GM19351 (cell line): ENCODE results near the gene TCP10L.
"Not testable (repeated sequence)": the region's sequence is repeated elsewhere in the genome, so short reads cannot be mapped to it uniquely, and the experiment has no call there.

ENCODE experiments used
- ATAC-seq: cut with Tn5 transposase; IDR thresholded peaks from one replicate; pipeline ENCODE4 v1.9.1; 2021; ENCODE audit warnings: mild to moderate bottlenecking, moderate library complexity; ENCODE audit not compliant: unreplicated experiment

The TCP10L gene

GRCh38 chr21:32558106-32558505 is 27.2 kb downstream of the TCP10L start:
- ATAC-seq: no peak

GRCh38 chr21:32554832-32555638 is 30.3 kb downstream of the TCP10L start:
- no peak for ATAC-seq

GRCh38 chr21:32549886-32550285 is 35.4 kb downstream of the TCP10L start:
- ATAC-seq: no peak

GRCh38 chr21:32549440-32549839 is 35.9 kb downstream of the TCP10L start:
- ATAC-seq: no peak

- ATAC-seq: no peak
These were observed 36.3 kb downstream of the TCP10L start for GRCh38 chr21:32548978-32549377.

- no peak for ATAC-seq
These were observed 38.3 kb downstream of the TCP10L start for GRCh38 chr21:32547018-32547417.

- ATAC-seq: no peak
These were observed 39.3 kb downstream of the TCP10L start for GRCh38 chr21:32545948-32546441.

- no peak for ATAC-seq
These were observed 40.6 kb downstream of the TCP10L start for GRCh38 chr21:32544697-32545096.

- no peak for ATAC-seq
These were observed 41.3 kb downstream of the TCP10L start for GRCh38 chr21:32543975-32544374.

GRCh38 chr21:32543056-32543455 is 42.3 kb downstream of the TCP10L start:
- ATAC-seq: not testable (repeated sequence)

GRCh38 chr21:32539378-32539777 is 45.9 kb downstream of the TCP10L start:
- ATAC-seq: no peak

GRCh38 chr21:32538147-32538792 is 47.1 kb downstream of the TCP10L start:
- no peak for ATAC-seq

GRCh38 chr21:32537569-32537881 is 47.8 kb downstream of the TCP10L start:
- no peak for ATAC-seq

GRCh38 chr21:32535612-32536011 is 49.7 kb downstream of the TCP10L start:
- ATAC-seq: no peak

- no peak for ATAC-seq
These were observed 51.2 kb downstream of the TCP10L start for GRCh38 chr21:32534113-32534512.

GRCh38 chr21:32533611-32534010 is 51.7 kb downstream of the TCP10L start:
- no peak for ATAC-seq

GRCh38 chr21:32533053-32533452 is 52.3 kb downstream of the TCP10L start:
- ATAC-seq: no peak

GRCh38 chr21:32532636-32533035 is 52.7 kb downstream of the TCP10L start:
- no peak for ATAC-seq

- not testable (repeated sequence) for ATAC-seq
These were observed 53.8 kb downstream of the TCP10L start for GRCh38 chr21:32531561-32531960.

- ATAC-seq: not testable (repeated sequence)
These were observed 54.5 kb downstream of the TCP10L start for GRCh38 chr21:32530809-32531208.

- ATAC-seq: no peak
These were observed 55.6 kb downstream of the TCP10L start for GRCh38 chr21:32529679-32530078.

GRCh38 chr21:32525282-32525681 is 60.0 kb downstream of the TCP10L start:
- ATAC-seq: no peak
